Memory B cell (primary cell): Measurements from ENCODE around the gene EXOSC3.

Experiments
- ATAC-seq: fragments of 150-1000 bp; cut with Tn5 transposase; 2 replicates; pipeline ENCODE4 v1.10.0; 2021; ENCODE audit warnings: low read depth, mild to moderate bottlenecking, moderate library complexity
- DNase-seq, 2 donors: peaks; one replicate each; pipeline ENCODE4 v3.0.0; 2022; ENCODE audit warnings: low spot score in 2 of 2
- H3K27ac Mint-ChIP-seq: one replicate; pipeline ENCODE4 v1.8.0; 2022; ENCODE audit warnings: mild to moderate bottlenecking, moderate library complexity, mixed read lengths
- H3K27me3 Mint-ChIP-seq: one replicate; pipeline ENCODE4 v1.8.0; 2022; ENCODE audit warnings: mixed read lengths
- H3K36me3 Mint-ChIP-seq: one replicate; pipeline ENCODE4 v1.8.0; 2022; ENCODE audit warnings: mild to moderate bottlenecking, mixed read lengths
- H3K4me1 Mint-ChIP-seq: one replicate; pipeline ENCODE4 v1.8.0; 2022; ENCODE audit warnings: mixed read lengths
- H3K4me3 Mint-ChIP-seq: one replicate; pipeline ENCODE4 v1.8.0; 2022; ENCODE audit warnings: mild to moderate bottlenecking, moderate library complexity, mixed read lengths
- H3K9me3 Mint-ChIP-seq: one replicate; pipeline ENCODE4 v1.8.0; 2022; ENCODE audit warnings: mixed read lengths

Gene EXOSC3

GRCh38 chr9:37732952-37733351, 51.9 kb downstream of the EXOSC3 start:
- H3K36me3 Mint-ChIP-seq, result no peaks in the 10 kb centered on the region
- H3K27me3 Mint-ChIP-seq, result peaks cover 9% of the 10 kb centered on the region
- H3K9me3 Mint-ChIP-seq, result no peaks in the 10 kb centered on the region
- no peak overlapping the region for H3K4me3 Mint-ChIP-seq
- DNase-seq, result no peak
- no peak for ATAC-seq
- H3K27ac Mint-ChIP-seq, result no peak overlapping the region
- no peaks in the 10 kb centered on the region for H3K4me1 Mint-ChIP-seq

GRCh38 chr9:37732086-37732741, 52.6 kb downstream of the EXOSC3 start:
- no peaks in the 10 kb centered on the region for H3K4me1 Mint-ChIP-seq
- H3K36me3 Mint-ChIP-seq, result no peaks in the 10 kb centered on the region
- DNase-seq, result no peak
- H3K27ac Mint-ChIP-seq, result no peak overlapping the region
- no peak for ATAC-seq
- no peak overlapping the region for H3K4me3 Mint-ChIP-seq
- peaks cover 13% of the 10 kb centered on the region for H3K27me3 Mint-ChIP-seq
- H3K9me3 Mint-ChIP-seq, result no peaks in the 10 kb centered on the region

GRCh38 chr9:37730839-37731238, 54.0 kb downstream of the EXOSC3 start:
- no peak for ATAC-seq

GRCh38 chr9:37730256-37730655, 54.6 kb downstream of the EXOSC3 start:
- Mint-ChIP-seq H3K27ac (no peak overlapping the region), H3K36me3 (no peaks in the 10 kb centered on the region), H3K27me3 (peaks cover 13% of the 10 kb centered on the region), H3K9me3 (no peaks in the 10 kb centered on the region), H3K4me3 (no peak overlapping the region), H3K4me1 (no peaks in the 10 kb centered on the region)
- no peak for DNase-seq
- no peak for ATAC-seq

More at GRCh38 chr9:37730839-37731238, 54.0 kb downstream of the EXOSC3 start:
- Mint-ChIP-seq H3K36me3 (no peaks in the 10 kb centered on the region), H3K4me3 (no peak overlapping the region), H3K27ac (no peak overlapping the region), H3K4me1 (no peaks in the 10 kb centered on the region), H3K27me3 (peaks cover 15% of the 10 kb centered on the region), H3K9me3 (no peaks in the 10 kb centered on the region)
- no peak for DNase-seq
